Measurements from ENCODE around the gene CDK4. TPM values are rescaled to one million over a fixed set of nuclear protein-coding genes. Genes with fewer than 3 reads are reported as not detected.

The CDK4 gene
- total RNA-seq, 1 donor from 2014 or later: 193 TPM

GRCh38 chr12:57740656-57741412 lies 11.3 kb downstream of the CDK4 start:
- TF ChIP-seq CTCF (conservative IDR thresholded peaks at IDR 0.05): no peak
- peaks cover 60% of the 10 kb centered on the region for H3K27me3 Mint-ChIP-seq
- no peak for DNase-seq (ENCODE audit: extremely low spot score, unreplicated experiment)
- peaks cover 4% of the 10 kb centered on the region for H3K36me3 Mint-ChIP-seq
- no peak overlapping the region for H3K27ac Mint-ChIP-seq
- peaks cover 29% of the 10 kb centered on the region for H3K4me1 Mint-ChIP-seq (ENCODE audit: unreplicated experiment)
- no peaks in the 10 kb centered on the region for H3K9me3 Mint-ChIP-seq
- H3K4me3 Mint-ChIP-seq: peak overlapping the region; percentile 48

GRCh38 chr12:57739914-57740538 lies 12.1 kb downstream of the CDK4 start:
- TF ChIP-seq CTCF (conservative IDR thresholded peaks at IDR 0.05): no peak
- H3K27me3 Mint-ChIP-seq: peaks cover 68% of the 10 kb centered on the region
- H3K4me3 Mint-ChIP-seq: peak overlapping the region; percentile 84

GRCh38 chr12:57739387-57739786 lies 12.7 kb downstream of the CDK4 start:
- Mint-ChIP-seq H3K36me3 (peaks cover 4% of the 10 kb centered on the region), H3K4me1 (ENCODE audit: unreplicated experiment) (peaks cover 19% of the 10 kb centered on the region), H3K4me3 (peak overlapping the region; percentile 84), H3K9me3 (no peaks in the 10 kb centered on the region), H3K27ac (no peak overlapping the region), H3K27me3 (peaks cover 70% of the 10 kb centered on the region)
- TF ChIP-seq CTCF (conservative IDR thresholded peaks at IDR 0.05): no peak
- DNase-seq (ENCODE audit: extremely low spot score, unreplicated experiment): no peak

More at GRCh38 chr12:57739914-57740538, 12.1 kb downstream of the CDK4 start:
- Mint-ChIP-seq H3K9me3 (no peaks in the 10 kb centered on the region), H3K4me1 (ENCODE audit: unreplicated experiment) (peaks cover 24% of the 10 kb centered on the region), H3K27ac (no peak overlapping the region), H3K36me3 (peaks cover 4% of the 10 kb centered on the region)
- DNase-seq (ENCODE audit: extremely low spot score, unreplicated experiment): no peak

- no peak for TF ChIP-seq CTCF (conservative IDR thresholded peaks at IDR 0.05)
- H3K27me3 Mint-ChIP-seq: peaks cover 72% of the 10 kb centered on the region
- H3K4me1 Mint-ChIP-seq (ENCODE audit: unreplicated experiment): peaks cover 15% of the 10 kb centered on the region
- H3K4me3 Mint-ChIP-seq: peak within 1 kb of the TSS; percentile 84
- H3K27ac Mint-ChIP-seq: no peak within 1 kb of the TSS
- peaks cover 4% of the 10 kb centered on the region for H3K36me3 Mint-ChIP-seq
- DNase-seq (ENCODE audit: extremely low spot score, unreplicated experiment): no peak
- H3K9me3 Mint-ChIP-seq: no peaks in the 10 kb centered on the region
Measured at GRCh38 chr12:57738661-57739237, 13.4 kb downstream of the CDK4 start, which contains the start of gene AGAP2. TSS of gene AGAP2 (minus strand) at chr12:57738742. CDS start at chr12:57738246, 496 bp downstream.

GRCh38 chr12:57737467-57738460 lies 14.3 kb downstream of the CDK4 start:
- H3K4me1 Mint-ChIP-seq (ENCODE audit: unreplicated experiment): peaks cover 15% of the 10 kb centered on the region
- DNase-seq (ENCODE audit: extremely low spot score, unreplicated experiment): no peak
- no peak overlapping the region for H3K27ac Mint-ChIP-seq
- peak; percentile 52 for TF ChIP-seq CTCF (conservative IDR thresholded peaks at IDR 0.05)
- H3K9me3 Mint-ChIP-seq: no peaks in the 10 kb centered on the region
- H3K36me3 Mint-ChIP-seq: peaks cover 4% of the 10 kb centered on the region
- peaks cover 81% of the 10 kb centered on the region for H3K27me3 Mint-ChIP-seq
- no peak overlapping the region for H3K4me3 Mint-ChIP-seq
